GM23338 (cell line): ENCODE data around the gene CELF4. TPM values are rescaled to one million over a fixed set of nuclear protein-coding genes. Genes with fewer than 3 reads are reported as not detected.

Experiments
- ATAC-seq: fragments of 200-7000 bp; cut with Tn5 transposase; 3 replicates; pipeline ENCODE4 v1.9.1; 2020
- DNase-seq: peaks from one replicate; pipeline ENCODE4 v3.0.0-alpha.2; 2015; ENCODE audit warnings: low spot score
- H2AFZ ChIP-seq: fragments of 200-600 bp; sonication (generic); 2 replicates; pipeline ENCODE4 v1.8.0; 2016; ENCODE audit warnings: antibody characterized with exemption, mild to moderate bottlenecking, moderate library complexity
- H3F3A ChIP-seq: fragments of 200-600 bp; sonication (generic); replicated peaks from 2 replicates; pipeline ENCODE4 v1.8.0; 2017; ENCODE audit warnings: antibody characterized with exemption, mixed run types, low read depth
- H3K27ac ChIP-seq: fragments of 200-600 bp; sonication (generic); 2 replicates; pipeline ENCODE4 v1.6.1; 2016; ENCODE audit warnings: low read depth
- H3K27me3 ChIP-seq: fragments of 200-600 bp; sonication (generic); 2 replicates; pipeline ENCODE4 v1.8.0; 2016; ENCODE audit warnings: mild to moderate bottlenecking, mixed run types, moderate library complexity; ENCODE audit not compliant: insufficient read depth
- H3K36me3 ChIP-seq: fragments of 200-600 bp; sonication (generic); 2 replicates; pipeline ENCODE4 v1.8.0; 2016; ENCODE audit warnings: mild to moderate bottlenecking; ENCODE audit not compliant: insufficient read depth
- H3K4me1 ChIP-seq: fragments of 200-600 bp; sonication (generic); 2 replicates; pipeline ENCODE4 v1.8.0; 2016; ENCODE audit warnings: mild to moderate bottlenecking, moderate library complexity; ENCODE audit not compliant: insufficient read depth
- H3K4me2 ChIP-seq: fragments of 200-600 bp; sonication (generic); 2 replicates; pipeline ENCODE4 v1.7.1; 2017; ENCODE audit warnings: mixed run types
- H3K4me3 ChIP-seq: fragments of 200-600 bp; sonication (generic); 2 replicates; pipeline ENCODE4 v1.6.1; 2016; ENCODE audit warnings: mixed run types
- H3K79me2 ChIP-seq: fragments of 200-600 bp; sonication (generic); replicated peaks from 2 replicates; pipeline ENCODE4 v1.8.0; 2017; ENCODE audit warnings: mild to moderate bottlenecking; ENCODE audit not compliant: insufficient read depth
- H3K9me2 ChIP-seq: fragments of 200-600 bp; sonication (generic); 2 replicates; pipeline ENCODE4 v1.8.0; 2017; ENCODE audit not compliant: insufficient read depth
- H4K20me1 ChIP-seq: fragments of 200-600 bp; sonication (generic); replicated peaks from 2 replicates; pipeline ENCODE4 v1.8.0; 2017; ENCODE audit warnings: mild to moderate bottlenecking; ENCODE audit not compliant: insufficient read depth
- H3K27ac Mint-ChIP-seq: 2 replicates; pipeline ENCODE4 v1.8.0; 2020; ENCODE audit warnings: inconsistent platforms, mild to moderate bottlenecking, moderate library complexity, mixed read lengths
- H3K27me3 Mint-ChIP-seq: 3 replicates; pipeline ENCODE4 v1.8.0; 2022; ENCODE audit warnings: low read depth, mild to moderate bottlenecking, moderate library complexity, mixed read lengths, inconsistent platforms; ENCODE audit not compliant: insufficient read depth, poor library complexity
- H3K36me3 Mint-ChIP-seq: 3 replicates; pipeline ENCODE4 v1.8.0; 2021; ENCODE audit warnings: low read depth, mild to moderate bottlenecking, inconsistent platforms, moderate library complexity, mixed read lengths
- H3K4me1 Mint-ChIP-seq: 3 replicates; pipeline ENCODE4 v1.8.0; 2020; ENCODE audit warnings: mild to moderate bottlenecking, inconsistent platforms, mixed read lengths
- H3K4me3 Mint-ChIP-seq: 3 replicates; pipeline ENCODE4 v1.8.0; 2021; ENCODE audit warnings: moderate library complexity, mild to moderate bottlenecking, inconsistent platforms, mixed read lengths
- H3K9me3 Mint-ChIP-seq: 3 replicates; pipeline ENCODE4 v1.8.0; 2020; ENCODE audit warnings: moderate library complexity, mild to moderate bottlenecking, inconsistent platforms, mixed read lengths
- NANOG ChIP-seq: IDR thresholded peaks from 2 replicates; pipeline ENCODE4 v1.6.1; 2016; ENCODE audit warnings: antibody characterized with exemption, borderline replicate concordance
- ZNF114 ChIP-seq: fragments of 250-450 bp; sonication (Bioruptor Pico); IDR thresholded peaks from 2 replicates; pipeline ENCODE4 v1.5.0; 2020; ENCODE audit warnings: mild to moderate bottlenecking, moderate library complexity
- ZNF331 ChIP-seq: fragments of 250-450 bp; sonication (Bioruptor Pico); IDR thresholded peaks from 2 replicates; pipeline ENCODE4 v1.5.0; 2020; ENCODE audit warnings: low read depth, mild to moderate bottlenecking, moderate library complexity
- polyA plus RNA-seq: library from polyadenylated mRNA; unstranded; fragments of >200 nt; fragmentation: Nextera tagmentation; extraction: Ambion mirVana; gene quantifications from 2 replicates; pipeline ENCODE4 v1.2.1, GENCODE V29; 2016
- total RNA-seq: library from RNA; depleted of rRNA; stranded (reverse); fragments of >200 nt; shearing (Covaris generic); gene quantifications from 2 replicates; pipeline ENCODE4 v1.2.3, GENCODE V29; 2014
- TF ChIP-seq, protein P1 (sequence below): fragments of 250-450 bp; sonication (Bioruptor Pico); IDR thresholded peaks from 2 replicates; pipeline ENCODE4 v1.5.0; 2020; ENCODE audit warnings: mild to moderate bottlenecking, moderate library complexity
- TF ChIP-seq, protein P2 (sequence below), 2 experiments: fragments of 200-600 bp in 1 of 2; sonication (generic) in 1 of 2; conservative IDR thresholded peaks; 2 replicates each; pipeline versions ENCODE4 v1.5.1 to v1.6.1; 2016 to 2017; ENCODE audit warnings: antibody characterized with exemption in 2 of 2, low read depth in 2 of 2, mild to moderate bottlenecking in 2 of 2, moderate library complexity in 1 of 2

Gene CELF4
- total and polyA plus RNA-seq, 2 experiments from 2014 or later: 2.6 to 6.7 TPM

DNA sequence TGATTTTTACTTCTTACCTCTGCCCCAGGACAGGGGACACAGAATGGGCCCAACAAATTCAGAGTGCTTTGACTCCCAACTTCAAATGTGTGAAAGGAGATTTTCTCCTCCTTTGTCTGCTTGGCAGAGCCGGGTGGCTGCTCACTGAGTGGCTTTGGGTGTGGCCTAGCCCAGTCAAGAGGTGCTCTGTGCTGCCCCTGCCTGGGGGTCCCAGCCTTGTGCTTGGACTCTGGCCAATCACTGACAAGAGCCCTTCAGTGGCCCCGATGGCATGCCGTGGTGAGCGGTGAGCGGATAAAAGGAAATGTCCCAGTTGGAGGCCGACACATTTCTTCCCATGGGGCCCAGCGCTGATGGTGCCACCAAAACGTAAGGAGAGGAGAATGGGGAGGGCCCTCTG lies 259.2 kb downstream of the CELF4 start (continued):
- TF ChIP-seq, protein P1, sequence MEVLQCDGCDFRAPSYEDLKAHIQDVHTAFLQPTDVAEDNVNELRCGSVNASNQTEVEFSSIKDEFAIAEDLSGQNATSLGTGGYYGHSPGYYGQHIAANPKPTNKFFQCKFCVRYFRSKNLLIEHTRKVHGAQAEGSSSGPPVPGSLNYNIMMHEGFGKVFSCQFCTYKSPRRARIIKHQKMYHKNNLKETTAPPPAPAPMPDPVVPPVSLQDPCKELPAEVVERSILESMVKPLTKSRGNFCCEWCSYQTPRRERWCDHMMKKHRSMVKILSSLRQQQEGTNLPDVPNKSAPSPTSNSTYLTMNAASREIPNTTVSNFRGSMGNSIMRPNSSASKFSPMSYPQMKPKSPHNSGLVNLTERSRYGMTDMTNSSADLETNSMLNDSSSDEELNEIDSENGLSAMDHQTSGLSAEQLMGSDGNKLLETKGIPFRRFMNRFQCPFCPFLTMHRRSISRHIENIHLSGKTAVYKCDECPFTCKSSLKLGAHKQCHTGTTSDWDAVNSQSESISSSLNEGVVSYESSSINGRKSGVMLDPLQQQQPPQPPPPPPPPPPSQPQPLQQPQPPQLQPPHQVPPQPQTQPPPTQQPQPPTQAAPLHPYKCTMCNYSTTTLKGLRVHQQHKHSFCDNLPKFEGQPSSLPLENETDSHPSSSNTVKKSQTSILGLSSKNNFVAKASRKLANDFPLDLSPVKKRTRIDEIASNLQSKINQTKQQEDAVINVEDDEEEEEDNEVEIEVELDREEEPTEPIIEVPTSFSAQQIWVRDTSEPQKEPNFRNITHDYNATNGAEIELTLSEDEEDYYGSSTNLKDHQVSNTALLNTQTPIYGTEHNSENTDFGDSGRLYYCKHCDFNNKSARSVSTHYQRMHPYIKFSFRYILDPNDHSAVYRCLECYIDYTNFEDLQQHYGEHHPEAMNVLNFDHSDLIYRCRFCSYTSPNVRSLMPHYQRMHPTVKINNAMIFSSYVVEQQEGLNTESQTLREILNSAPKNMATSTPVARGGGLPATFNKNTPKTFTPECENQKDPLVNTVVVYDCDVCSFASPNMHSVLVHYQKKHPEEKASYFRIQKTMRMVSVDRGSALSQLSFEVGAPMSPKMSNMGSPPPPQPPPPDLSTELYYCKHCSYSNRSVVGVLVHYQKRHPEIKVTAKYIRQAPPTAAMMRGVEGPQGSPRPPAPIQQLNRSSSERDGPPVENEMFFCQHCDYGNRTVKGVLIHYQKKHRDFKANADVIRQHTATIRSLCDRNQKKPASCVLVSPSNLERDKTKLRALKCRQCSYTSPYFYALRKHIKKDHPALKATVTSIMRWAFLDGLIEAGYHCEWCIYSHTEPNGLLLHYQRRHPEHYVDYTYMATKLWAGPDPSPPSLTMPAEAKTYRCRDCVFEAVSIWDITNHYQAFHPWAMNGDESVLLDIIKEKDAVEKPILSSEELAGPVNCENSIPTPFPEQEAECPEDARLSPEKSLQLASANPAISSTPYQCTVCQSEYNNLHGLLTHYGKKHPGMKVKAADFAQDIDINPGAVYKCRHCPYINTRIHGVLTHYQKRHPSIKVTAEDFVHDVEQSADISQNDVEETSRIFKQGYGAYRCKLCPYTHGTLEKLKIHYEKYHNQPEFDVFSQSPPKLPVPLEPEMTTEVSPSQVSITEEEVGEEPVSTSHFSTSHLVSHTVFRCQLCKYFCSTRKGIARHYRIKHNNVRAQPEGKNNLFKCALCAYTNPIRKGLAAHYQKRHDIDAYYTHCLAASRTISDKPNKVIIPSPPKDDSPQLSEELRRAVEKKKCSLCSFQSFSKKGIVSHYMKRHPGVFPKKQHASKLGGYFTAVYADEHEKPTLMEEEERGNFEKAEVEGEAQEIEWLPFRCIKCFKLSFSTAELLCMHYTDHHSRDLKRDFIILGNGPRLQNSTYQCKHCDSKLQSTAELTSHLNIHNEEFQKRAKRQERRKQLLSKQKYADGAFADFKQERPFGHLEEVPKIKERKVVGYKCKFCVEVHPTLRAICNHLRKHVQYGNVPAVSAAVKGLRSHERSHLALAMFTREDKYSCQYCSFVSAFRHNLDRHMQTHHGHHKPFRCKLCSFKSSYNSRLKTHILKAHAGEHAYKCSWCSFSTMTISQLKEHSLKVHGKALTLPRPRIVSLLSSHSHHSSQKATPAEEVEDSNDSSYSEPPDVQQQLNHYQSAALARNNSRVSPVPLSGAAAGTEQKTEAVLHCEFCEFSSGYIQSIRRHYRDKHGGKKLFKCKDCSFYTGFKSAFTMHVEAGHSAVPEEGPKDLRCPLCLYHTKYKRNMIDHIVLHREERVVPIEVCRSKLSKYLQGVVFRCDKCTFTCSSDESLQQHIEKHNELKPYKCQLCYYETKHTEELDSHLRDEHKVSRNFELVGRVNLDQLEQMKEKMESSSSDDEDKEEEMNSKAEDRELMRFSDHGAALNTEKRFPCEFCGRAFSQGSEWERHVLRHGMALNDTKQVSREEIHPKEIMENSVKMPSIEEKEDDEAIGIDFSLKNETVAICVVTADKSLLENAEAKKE (CRISPR knock-in tag): no peak
- TF ChIP-seq NANOG: no peak

DNA sequence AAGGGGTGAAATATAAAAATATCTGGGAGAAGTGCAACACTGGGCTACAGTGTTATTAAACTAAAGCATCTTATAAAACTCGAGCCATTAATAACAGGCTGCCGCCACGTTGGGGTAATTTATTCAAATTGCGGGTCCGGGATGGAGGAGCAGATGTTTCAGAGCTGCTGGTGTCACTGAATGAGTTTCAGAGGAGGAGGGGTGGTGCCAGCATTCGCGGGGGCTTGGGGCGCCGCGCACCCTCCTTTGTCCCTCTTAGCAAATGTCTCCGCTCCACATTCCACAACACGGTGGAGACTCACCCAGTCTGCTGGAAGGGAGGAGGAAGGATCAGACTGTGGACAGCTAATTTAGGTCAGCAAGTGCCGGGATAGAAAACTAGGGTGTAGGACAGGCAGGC lies 260.5 kb downstream of the CELF4 start:
- no peak for ATAC-seq
- no peak overlapping the region for H3K27ac Mint-ChIP-seq
- no peaks in the 10 kb centered on the region for H3F3A ChIP-seq
- no peaks in the 10 kb centered on the region for H3K36me3 Mint-ChIP-seq
- H3K4me1 Mint-ChIP-seq: no peaks in the 10 kb centered on the region; the same call in 2 of the 3 replicates
- H3K27ac ChIP-seq: no peak overlapping the region
- no peak overlapping the region for H3K4me2 ChIP-seq
- H3K4me3 ChIP-seq: no peak overlapping the region
- H3K9me2 ChIP-seq: 0 out of 2 replicates have a peak, but pooled peaks cover 6% of the 10 kb centered on the region
- no peak overlapping the region for H2AFZ ChIP-seq
- H3K4me3 Mint-ChIP-seq: no peak overlapping the region
- no peaks in the 10 kb centered on the region for H4K20me1 ChIP-seq
- H3K36me3 ChIP-seq: no peaks in the 10 kb centered on the region
- no peak for DNase-seq
- no peaks in the 10 kb centered on the region for H3K27me3 ChIP-seq
- no peaks in the 10 kb centered on the region for H3K79me2 ChIP-seq
- peaks cover 16% of the 10 kb centered on the region for H3K27me3 Mint-ChIP-seq
- no peaks in the 10 kb centered on the region for H3K4me1 ChIP-seq
- no peaks in the 10 kb centered on the region for H3K9me3 Mint-ChIP-seq
- TF ChIP-seq, protein P1 (CRISPR knock-in tag): no peak
- TF ChIP-seq, protein P2, sequence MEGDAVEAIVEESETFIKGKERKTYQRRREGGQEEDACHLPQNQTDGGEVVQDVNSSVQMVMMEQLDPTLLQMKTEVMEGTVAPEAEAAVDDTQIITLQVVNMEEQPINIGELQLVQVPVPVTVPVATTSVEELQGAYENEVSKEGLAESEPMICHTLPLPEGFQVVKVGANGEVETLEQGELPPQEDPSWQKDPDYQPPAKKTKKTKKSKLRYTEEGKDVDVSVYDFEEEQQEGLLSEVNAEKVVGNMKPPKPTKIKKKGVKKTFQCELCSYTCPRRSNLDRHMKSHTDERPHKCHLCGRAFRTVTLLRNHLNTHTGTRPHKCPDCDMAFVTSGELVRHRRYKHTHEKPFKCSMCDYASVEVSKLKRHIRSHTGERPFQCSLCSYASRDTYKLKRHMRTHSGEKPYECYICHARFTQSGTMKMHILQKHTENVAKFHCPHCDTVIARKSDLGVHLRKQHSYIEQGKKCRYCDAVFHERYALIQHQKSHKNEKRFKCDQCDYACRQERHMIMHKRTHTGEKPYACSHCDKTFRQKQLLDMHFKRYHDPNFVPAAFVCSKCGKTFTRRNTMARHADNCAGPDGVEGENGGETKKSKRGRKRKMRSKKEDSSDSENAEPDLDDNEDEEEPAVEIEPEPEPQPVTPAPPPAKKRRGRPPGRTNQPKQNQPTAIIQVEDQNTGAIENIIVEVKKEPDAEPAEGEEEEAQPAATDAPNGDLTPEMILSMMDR (conservative IDR thresholded peaks at IDR 0.05; ENCODE audit: low read depth in 2 of 2): no peak
- TF ChIP-seq ZNF331 (CRISPR knock-in tag): no peak
- TF ChIP-seq ZNF114 (CRISPR knock-in tag): no peak
